Astrocyte (in vitro differentiated cells and primary cell): ENCODE data around the gene GMFB.

ENCODE experiments used
- EZH2 ChIP-seq: IDR thresholded peaks from 2 replicates; pipeline ENCODE4 v1.6.1; 2012; ENCODE audit warnings: mild to moderate bottlenecking, low read length, inconsistent platforms; ENCODE audit not compliant: insufficient read depth
- TF ChIP-seq, protein P1 (sequence below): IDR thresholded peaks from 2 replicates; pipeline ENCODE4 v1.5.1; 2011; ENCODE audit warnings: low read depth, mild to moderate bottlenecking, inconsistent platforms, low read length, moderate library complexity; ENCODE audit not compliant: insufficient read depth

DNA sequence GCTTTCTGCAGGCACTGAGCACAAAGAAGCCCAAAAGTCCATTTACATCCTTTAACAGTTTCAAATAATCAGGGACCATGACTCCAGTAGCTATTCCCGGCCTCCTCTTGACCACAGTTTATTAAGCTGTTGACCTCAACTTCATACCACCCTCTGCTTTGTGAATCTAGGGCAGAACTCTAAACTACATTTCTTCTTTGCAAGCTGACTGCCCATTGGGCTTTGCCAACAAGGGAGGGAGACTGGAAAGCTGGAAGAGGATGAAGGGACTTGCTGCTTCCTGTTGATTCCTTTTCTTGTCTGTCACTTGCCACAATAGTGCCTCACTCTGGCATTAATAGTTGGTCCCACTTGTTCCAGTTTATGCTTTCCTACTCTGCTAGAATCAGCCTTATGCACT, 23.6 kb upstream of the GMFB start:
- TF ChIP-seq, protein P1, sequence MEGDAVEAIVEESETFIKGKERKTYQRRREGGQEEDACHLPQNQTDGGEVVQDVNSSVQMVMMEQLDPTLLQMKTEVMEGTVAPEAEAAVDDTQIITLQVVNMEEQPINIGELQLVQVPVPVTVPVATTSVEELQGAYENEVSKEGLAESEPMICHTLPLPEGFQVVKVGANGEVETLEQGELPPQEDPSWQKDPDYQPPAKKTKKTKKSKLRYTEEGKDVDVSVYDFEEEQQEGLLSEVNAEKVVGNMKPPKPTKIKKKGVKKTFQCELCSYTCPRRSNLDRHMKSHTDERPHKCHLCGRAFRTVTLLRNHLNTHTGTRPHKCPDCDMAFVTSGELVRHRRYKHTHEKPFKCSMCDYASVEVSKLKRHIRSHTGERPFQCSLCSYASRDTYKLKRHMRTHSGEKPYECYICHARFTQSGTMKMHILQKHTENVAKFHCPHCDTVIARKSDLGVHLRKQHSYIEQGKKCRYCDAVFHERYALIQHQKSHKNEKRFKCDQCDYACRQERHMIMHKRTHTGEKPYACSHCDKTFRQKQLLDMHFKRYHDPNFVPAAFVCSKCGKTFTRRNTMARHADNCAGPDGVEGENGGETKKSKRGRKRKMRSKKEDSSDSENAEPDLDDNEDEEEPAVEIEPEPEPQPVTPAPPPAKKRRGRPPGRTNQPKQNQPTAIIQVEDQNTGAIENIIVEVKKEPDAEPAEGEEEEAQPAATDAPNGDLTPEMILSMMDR = no peak
- TF ChIP-seq EZH2 = no peak
